H1 (cell line): ENCODE results near the gene FSTL4. TPM values are rescaled to one million over a fixed set of nuclear protein-coding genes. Genes with fewer than 3 reads are reported as not detected.

Experiments
- BRCA1 ChIP-seq: IDR thresholded peaks from 2 replicates; pipeline ENCODE4 v1.6.1; 2012; ENCODE audit warnings: low read depth, low read length, improper control_type of control experiment
- EZH2 ChIP-seq: fragments of 200-600 bp; sonication (generic); IDR thresholded peaks from 2 replicates; pipeline ENCODE4 v1.7.1; 2012; ENCODE audit warnings: low read depth, mild to moderate bottlenecking, moderate library complexity, low read length, inconsistent platforms; ENCODE audit not compliant: severe bottlenecking
- RXRA ChIP-seq: IDR thresholded peaks from 2 replicates; pipeline ENCODE4 v1.6.1; 2011; ENCODE audit warnings: low read depth, mild to moderate bottlenecking, low read length, moderate library complexity; ENCODE audit not compliant: insufficient read depth
- SUZ12 ChIP-seq: fragments of 200-600 bp; sonication (generic); IDR thresholded peaks from 2 replicates; pipeline ENCODE4 v1.6.1; 2012; ENCODE audit warnings: mild to moderate bottlenecking, inconsistent platforms, low read length, moderate library complexity, mixed read lengths
- polyA plus RNA-seq, 7 experiments: library from polyadenylated mRNA; depleted of rRNA in 3 of 7; stranded (reverse) in 5 of 7; unstranded in 2 of 7; fragments of >200 nt in 5 of 7; fragments of 200-250 nt in 2 of 7; gene quantifications; 1 replicate in 5 of 7; 2 replicates in 1 of 7; 4 replicates in 1 of 7; pipeline versions ENCODE4 v1.2.1 to v1.2.3, GENCODE V29; 2011 to 2013; ENCODE audit warnings: missing spikeins in 2 of 7, mixed read lengths in 2 of 7
- total RNA-seq: library from RNA; stranded (reverse); fragmentation: NEBNext Ultra II Directional; extraction: Animal tissue kit (Norgen Biotek cat#: 25700); gene quantifications from 2 replicates; pipeline ENCODE4 v1.2.1, GENCODE V29; 2021
- TF ChIP-seq, protein P1 (sequence below): IDR thresholded peaks from 2 replicates; pipeline ENCODE4 v1.6.1; 2011; ENCODE audit warnings: low read length, improper control_type of control experiment

Gene FSTL4
- total and polyA plus RNA-seq, 2 of the 8 experiments (the other 6 are each of a cell fraction or from before 2014, with no cell fraction given), result 3.1 to 4.1 TPM

GRCh38 chr5:133457439-133458355, 154.6 kb downstream of the FSTL4 start (continued):
- TF ChIP-seq EZH2 (no peak), SUZ12 (no peak), BRCA1 (no peak), RXRA (no peak)
- TF ChIP-seq, protein P1, sequence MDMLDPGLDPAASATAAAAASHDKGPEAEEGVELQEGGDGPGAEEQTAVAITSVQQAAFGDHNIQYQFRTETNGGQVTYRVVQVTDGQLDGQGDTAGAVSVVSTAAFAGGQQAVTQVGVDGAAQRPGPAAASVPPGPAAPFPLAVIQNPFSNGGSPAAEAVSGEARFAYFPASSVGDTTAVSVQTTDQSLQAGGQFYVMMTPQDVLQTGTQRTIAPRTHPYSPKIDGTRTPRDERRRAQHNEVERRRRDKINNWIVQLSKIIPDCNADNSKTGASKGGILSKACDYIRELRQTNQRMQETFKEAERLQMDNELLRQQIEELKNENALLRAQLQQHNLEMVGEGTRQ, result no peak
- TF ChIP-seq, all 59 proteins: peak for 0
